SK-N-SH treated with all-trans-retinoic acid at 6 μM for 48 hours (cell line): ENCODE measurements around the gene TMEM132D.

ENCODE experiments used
- ATAC-seq: fragments of 200-7000 bp; cut with Tn5 transposase; 3 replicates; pipeline ENCODE4 v1.9.1; 2020; ENCODE audit warnings: mild to moderate bottlenecking, moderate library complexity
- ARNTL ChIP-seq: fragments of 450-650 bp; formaldehyde crosslinking; IDR thresholded peaks from 2 replicates; pipeline ENCODE4 v1.5.0; 2020; ENCODE audit warnings: low read depth, mild to moderate bottlenecking, moderate library complexity, borderline replicate concordance
- BACH2 ChIP-seq: fragments of 250-450 bp; sonication (Bioruptor Pico); IDR thresholded peaks from 2 replicates; pipeline ENCODE4 v1.9.0; 2021; ENCODE audit warnings: mild to moderate bottlenecking, borderline replicate concordance
- CREB5 ChIP-seq: fragments of 250-450 bp; sonication (Bioruptor Pico); IDR thresholded peaks from 2 replicates; pipeline ENCODE4 v1.5.1; 2020; ENCODE audit warnings: low read depth, mild to moderate bottlenecking, moderate library complexity
- CSDC2 ChIP-seq: fragments of 250-450 bp; sonication (Bioruptor Pico); IDR thresholded peaks from 2 replicates; pipeline ENCODE4 v1.5.0; 2020; ENCODE audit warnings: mild to moderate bottlenecking, moderate library complexity
- CSRNP3 ChIP-seq: fragments of 250-450 bp; sonication (Bioruptor Pico); IDR thresholded peaks from 2 replicates; pipeline ENCODE4 v1.5.1; 2021; ENCODE audit warnings: mild to moderate bottlenecking, moderate library complexity
- ESRRG ChIP-seq: fragments of 250-450 bp; sonication (Bioruptor Pico); IDR thresholded peaks from 2 replicates; pipeline ENCODE4 v1.6.1; 2021; ENCODE audit warnings: mild to moderate bottlenecking
- GLIS3 ChIP-seq: fragments of 250-450 bp; sonication (Bioruptor Pico); IDR thresholded peaks from 2 replicates; pipeline ENCODE4 v1.5.0; 2020; ENCODE audit warnings: mild to moderate bottlenecking, moderate library complexity
- ISL1 ChIP-seq: fragments of 250-450 bp; sonication (Bioruptor Pico); IDR thresholded peaks from 2 replicates; pipeline ENCODE4 v2.1.2; 2022; ENCODE audit warnings: mild to moderate bottlenecking, moderate library complexity
- OSR1 ChIP-seq: fragments of 250-450 bp; sonication (Bioruptor Pico); IDR thresholded peaks from 2 replicates; pipeline ENCODE4 v1.8.0; 2022; ENCODE audit warnings: moderate library complexity, mild to moderate bottlenecking, inconsistent platforms
- POU6F1 ChIP-seq: fragments of 250-450 bp; sonication (Bioruptor Pico); IDR thresholded peaks from 2 replicates; pipeline ENCODE4 v1.8.0; 2021; ENCODE audit warnings: low read depth, mild to moderate bottlenecking, moderate library complexity, borderline replicate concordance
- PPARA ChIP-seq: fragments of 250-450 bp; sonication (Bioruptor Pico); IDR thresholded peaks from 2 replicates; pipeline ENCODE4 v1.5.0; 2020; ENCODE audit warnings: mild to moderate bottlenecking, borderline replicate concordance
- RARB ChIP-seq: fragments of 250-450 bp; sonication (Bioruptor Pico); IDR thresholded peaks from 2 replicates; pipeline ENCODE4 v1.8.0; 2021; ENCODE audit warnings: mild to moderate bottlenecking, moderate library complexity
- SNAI2 ChIP-seq: fragments of 250-450 bp; sonication (Bioruptor Pico); IDR thresholded peaks from 2 replicates; pipeline ENCODE4 v1.5.0; 2020; ENCODE audit warnings: mild to moderate bottlenecking, moderate library complexity
- TCF4 ChIP-seq: fragments of 250-450 bp; sonication (Bioruptor Pico); IDR thresholded peaks from 2 replicates; pipeline ENCODE4 v1.8.0; 2021; ENCODE audit warnings: mild to moderate bottlenecking, moderate library complexity, borderline replicate concordance
- TOX ChIP-seq: fragments of 250-450 bp; sonication (Bioruptor Pico); IDR thresholded peaks from 2 replicates; pipeline ENCODE4 v1.8.0; 2021; ENCODE audit warnings: mild to moderate bottlenecking, moderate library complexity, borderline replicate concordance
- TSHZ2 ChIP-seq: fragments of 250-450 bp; sonication (Bioruptor Pico); IDR thresholded peaks from 2 replicates; pipeline ENCODE4 v1.5.0; 2020; ENCODE audit warnings: mild to moderate bottlenecking, moderate library complexity
- ZC3H10 ChIP-seq: fragments of 250-450 bp; sonication (Bioruptor Pico); IDR thresholded peaks from 2 replicates; pipeline ENCODE4 v1.5.1; 2021; ENCODE audit warnings: mild to moderate bottlenecking, moderate library complexity
- ZFP3 ChIP-seq: fragments of 250-450 bp; sonication (Bioruptor Pico); IDR thresholded peaks from 2 replicates; pipeline ENCODE4 v1.5.0; 2020; ENCODE audit warnings: mild to moderate bottlenecking, moderate library complexity
- ZNF565 ChIP-seq: fragments of 450-650 bp; formaldehyde crosslinking; conservative IDR thresholded peaks from 2 replicates; pipeline ENCODE4 v1.5.0; 2020; ENCODE audit warnings: low read depth, mild to moderate bottlenecking, moderate library complexity
- ZNF70 ChIP-seq: fragments of 450-650 bp; formaldehyde crosslinking; IDR thresholded peaks from 2 replicates; pipeline ENCODE4 v1.5.0; 2020; ENCODE audit warnings: mild to moderate bottlenecking, moderate library complexity

Gene TMEM132D

GRCh38 chr12:129339336-129339735, 564.5 kb downstream of the TMEM132D start:
- no peak for ATAC-seq
- TF ChIP-seq CSRNP3 (CRISPR knock-in tag) = no peak
- TF ChIP-seq ESRRG (CRISPR knock-in tag) = no peak
- TF ChIP-seq BACH2 (CRISPR knock-in tag) = no peak
- TF ChIP-seq ARNTL (CRISPR knock-in tag) = no peak
- TF ChIP-seq ZC3H10 (CRISPR knock-in tag) = no peak
- no peak for TF ChIP-seq SNAI2 (CRISPR knock-in tag)
- no peak for TF ChIP-seq GLIS3 (CRISPR knock-in tag)
- no peak for TF ChIP-seq ZNF565 (CRISPR knock-in tag)
- no peak for TF ChIP-seq POU6F1 (CRISPR knock-in tag)
- TF ChIP-seq TOX (CRISPR knock-in tag) = no peak
- no peak for TF ChIP-seq ZNF70 (CRISPR knock-in tag)
- no peak for TF ChIP-seq ZFP3 (CRISPR knock-in tag)
- no peak for TF ChIP-seq ISL1 (CRISPR knock-in tag)

GRCh38 chr12:129337413-129337812, 566.4 kb downstream of the TMEM132D start:
- ATAC-seq = no peak

GRCh38 chr12:129335773-129336172, 568.1 kb downstream of the TMEM132D start:
- ATAC-seq = no peak
- TF ChIP-seq SNAI2 (CRISPR knock-in tag) (no peak), ZC3H10 (CRISPR knock-in tag) (no peak), ZNF70 (CRISPR knock-in tag) (no peak), TCF4 (no peak), CREB5 (CRISPR knock-in tag) (no peak), ARNTL (CRISPR knock-in tag) (no peak), TSHZ2 (CRISPR knock-in tag) (no peak), CSDC2 (CRISPR knock-in tag) (no peak), OSR1 (CRISPR knock-in tag) (no peak), BACH2 (CRISPR knock-in tag) (no peak)

More at GRCh38 chr12:129337413-129337812, 566.4 kb downstream of the TMEM132D start:
- no peak for TF ChIP-seq TOX (CRISPR knock-in tag)
- no peak for TF ChIP-seq RARB
- TF ChIP-seq ISL1 (CRISPR knock-in tag) = no peak
- no peak for TF ChIP-seq CSRNP3 (CRISPR knock-in tag)
- TF ChIP-seq PPARA (CRISPR knock-in tag) = no peak
- no peak for TF ChIP-seq ZC3H10 (CRISPR knock-in tag)
- TF ChIP-seq ZFP3 (CRISPR knock-in tag) = no peak
- TF ChIP-seq POU6F1 (CRISPR knock-in tag) = no peak
- no peak for TF ChIP-seq ESRRG (CRISPR knock-in tag)
- no peak for TF ChIP-seq CREB5 (CRISPR knock-in tag)
- no peak for TF ChIP-seq ZNF70 (CRISPR knock-in tag)
- TF ChIP-seq GLIS3 (CRISPR knock-in tag) = no peak
- TF ChIP-seq, all 23 proteins: peak for 0
